Liver (tissue), 9 donors: ENCODE results near the gene SIDT2. TPM values are rescaled to one million over a fixed set of nuclear protein-coding genes. Genes with fewer than 3 reads are reported as not detected.

ENCODE experiments used
- DNase-seq: peaks from one replicate; pipeline ENCODE4 v3.0.0-alpha.2; 2017; ENCODE audit warnings: low spot score
- H3K27ac ChIP-seq, 2 donors: one replicate each; pipeline ENCODE4 v1.7.0; 2013; ENCODE audit warnings: inconsistent platforms in 2 of 2, low read length in 2 of 2, control low read depth in 1 of 2, low read depth in 1 of 2, mild to moderate bottlenecking in 1 of 2
- H3K27me3 ChIP-seq, 4 donors: one replicate each; pipeline versions ENCODE4 v1.6.1 to v1.7.0; 2013; ENCODE audit warnings: low read length in 3 of 4, inconsistent platforms in 1 of 4, mild to moderate bottlenecking in 1 of 4, moderate library complexity in 1 of 4; ENCODE audit not compliant: control insufficient read depth in 4 of 4, insufficient read depth in 4 of 4
- H3K36me3 ChIP-seq, 4 donors: one replicate each; pipeline versions ENCODE4 v1.6.1 to v1.7.0; 2013; ENCODE audit warnings: low read length in 3 of 4, mild to moderate bottlenecking in 3 of 4, low read depth in 1 of 4, moderate library complexity in 1 of 4; ENCODE audit not compliant: control insufficient read depth in 4 of 4, insufficient read depth in 3 of 4
- H3K4me1 ChIP-seq, 4 donors: one replicate each; pipeline versions ENCODE4 v1.6.1 to v1.7.0; 2013; ENCODE audit warnings: low read length in 3 of 4, mild to moderate bottlenecking in 3 of 4, moderate library complexity in 1 of 4; ENCODE audit not compliant: control insufficient read depth in 4 of 4, insufficient read depth in 4 of 4
- H3K4me3 ChIP-seq, 3 donors: one replicate each; pipeline versions ENCODE4 v1.6.1 to v1.7.0; 2013; ENCODE audit warnings: low read length in 3 of 3, control low read depth in 1 of 3, low read depth in 1 of 3, mild to moderate bottlenecking in 1 of 3
- H3K9ac ChIP-seq, 2 donors: one replicate each; pipeline ENCODE4 v1.7.0; 2013; ENCODE audit warnings: low read length in 2 of 2, mild to moderate bottlenecking in 2 of 2, moderate library complexity in 2 of 2, control low read depth in 1 of 2, low read depth in 1 of 2
- H3K9me3 ChIP-seq, 4 donors: one replicate each; pipeline versions ENCODE4 v1.6.1 to v1.7.0; 2013; ENCODE audit warnings: low read length in 3 of 4; ENCODE audit not compliant: control insufficient read depth in 4 of 4
- ATF3 ChIP-seq: IDR thresholded peaks from 2 replicates; pipeline ENCODE4 v1.6.1; 2016; ENCODE audit warnings: antibody characterized with exemption
- CTCF ChIP-seq: fragments of 150-350 bp; IDR thresholded peaks from 2 replicates; pipeline ENCODE4 v1.5.1; 2017; ENCODE audit warnings: improper control_type of control experiment, low read depth, low read length; ENCODE audit not compliant: missing input control
- EGR1 ChIP-seq, 2 donors: IDR thresholded peaks; 2 replicates each; pipeline ENCODE4 v1.6.1; 2016 to 2018; ENCODE audit warnings: antibody characterized with exemption in 2 of 2, low read depth in 2 of 2
- FOXA1 ChIP-seq: IDR thresholded peaks from 2 replicates; pipeline ENCODE4 v1.6.1; 2016; ENCODE audit warnings: antibody characterized with exemption
- FOXA2 ChIP-seq: IDR thresholded peaks from 2 replicates; pipeline ENCODE4 v1.6.1; 2016; ENCODE audit warnings: antibody characterized with exemption
- GABPA ChIP-seq, 2 donors: IDR thresholded peaks in 1 of 2; conservative IDR thresholded peaks in 1 of 2; 2 replicates each; pipeline ENCODE4 v1.6.1; 2016; ENCODE audit warnings: antibody characterized with exemption in 2 of 2, mild to moderate bottlenecking in 1 of 2, moderate library complexity in 1 of 2
- HNF4A ChIP-seq, 2 donors: conservative IDR thresholded peaks; 2 replicates each; pipeline ENCODE4 v1.6.1; 2016; ENCODE audit warnings: antibody characterized with exemption in 2 of 2, mild to moderate bottlenecking in 2 of 2
- HNF4G ChIP-seq: IDR thresholded peaks from 2 replicates; pipeline ENCODE4 v1.6.1; 2016; ENCODE audit warnings: antibody characterized with exemption
- JUND ChIP-seq, 2 donors: IDR thresholded peaks; 2 replicates each; pipeline ENCODE4 v1.6.1; 2016; ENCODE audit warnings: antibody characterized with exemption in 2 of 2
- MAX ChIP-seq: IDR thresholded peaks from 2 replicates; pipeline ENCODE4 v1.6.1; 2016; ENCODE audit warnings: antibody characterized with exemption
- NR2F2 ChIP-seq: IDR thresholded peaks from 2 replicates; pipeline ENCODE4 v1.6.1; 2016; ENCODE audit warnings: antibody characterized with exemption
- RAD21 ChIP-seq, 2 donors: IDR thresholded peaks; 2 replicates each; pipeline ENCODE4 v1.6.1; 2016; ENCODE audit warnings: antibody characterized with exemption in 2 of 2, mild to moderate bottlenecking in 2 of 2
- RXRA ChIP-seq, 2 donors: IDR thresholded peaks; 2 replicates each; pipeline ENCODE4 v1.6.1; 2017 to 2018; ENCODE audit warnings: antibody characterized with exemption in 2 of 2, mild to moderate bottlenecking in 1 of 2
- SP1 ChIP-seq: IDR thresholded peaks from 2 replicates; pipeline ENCODE4 v1.6.1; 2018; ENCODE audit warnings: antibody characterized with exemption, mild to moderate bottlenecking
- TAF1 ChIP-seq: conservative IDR thresholded peaks from 2 replicates; pipeline ENCODE4 v1.6.1; 2016; ENCODE audit warnings: antibody characterized with exemption, mild to moderate bottlenecking
- YY1 ChIP-seq: IDR thresholded peaks from 2 replicates; pipeline ENCODE4 v1.6.1; 2016; ENCODE audit warnings: antibody characterized with exemption, mild to moderate bottlenecking
- ZBTB33 ChIP-seq: IDR thresholded peaks from 2 replicates; pipeline ENCODE4 v1.6.1; 2016; ENCODE audit warnings: antibody characterized with exemption
- WGBS: extraction: QIAGEN DNeasy Blood & Tissue Kit; methylation state at CpG from one replicate; pipeline ENCODE4 v1.1.7; 2013; 5-methylcytosine and 5-hydroxymethylcytosine counted together
- polyA plus RNA-seq, 2 donors: library from polyadenylated mRNA; stranded (reverse) in 1 of 2; unstranded in 1 of 2; fragments of 200-250 nt in 1 of 2; fragments of >200 nt in 1 of 2; fragmentation: Nextera tagmentation in 1 of 2; extraction: Ambion mirVana in 1 of 2; gene quantifications; one replicate each; pipeline versions ENCODE4 v1.2.1 to v1.2.3, GENCODE V29; 2013 to 2015
- total RNA-seq, 2 donors: library from RNA; depleted of rRNA; stranded (reverse); fragments of >200 nt; gene quantifications; one replicate each; pipeline ENCODE4 v1.2.3, GENCODE V29; 2014
- TF ChIP-seq, protein P1 (sequence below): IDR thresholded peaks from 2 replicates; pipeline ENCODE4 v1.6.1; 2016; ENCODE audit warnings: antibody characterized with exemption, mild to moderate bottlenecking
- donor health status: healthy.
- donor health status: healthy.
- donor health status: healthy.
- donor health status: healthy.
- donor health status: healthy.

The SIDT2 gene
- total and polyA plus RNA-seq, 4 donors: 11.2 to 42.9 (median 22.4) TPM

- WGBS: 29% methylated on average over 5 of the region's 5 CpGs
- Histone ChIP-seq H3K27ac (peak overlapping the region; percentile 77 to 91), H3K36me3 (peaks cover 0 to 6% (median 4%) of the 10 kb centered on the region in 4 donors), H3K9me3 (no peaks in the 10 kb centered on the region), H3K4me3 (peak overlapping the region; percentile 86 to 100 (median 88)), H3K27me3 (no peaks in the 10 kb centered on the region), H3K4me1 (peaks cover 2 to 21% (median 11%) of the 10 kb centered on the region in 4 donors), H3K9ac (peak overlapping the region; percentile 21 to 92)
- DNase-seq: no peak
- no peak for TF ChIP-seq RXRA (IDR thresholded peaks at IDR 0.05)
- no peak for TF ChIP-seq TAF1
- TF ChIP-seq NR2F2: no peak
- no peak for TF ChIP-seq FOXA2
- no peak for TF ChIP-seq RAD21 (IDR thresholded peaks at IDR 0.05)
- TF ChIP-seq JUND (IDR thresholded peaks at IDR 0.05): peak in 1 of 2 donors; percentile 9
- TF ChIP-seq YY1: no peak
- TF ChIP-seq CTCF: no peak
These were observed 33.2 kb upstream of the SIDT2 start for GRCh38 chr11:117145393-117145761.

- TF ChIP-seq TAF1: no peak
- TF ChIP-seq EGR1 (IDR thresholded peaks at IDR 0.05; ENCODE audit: low read depth in 2 of 2): no peak
- TF ChIP-seq SP1: no peak
- TF ChIP-seq, protein P1, sequence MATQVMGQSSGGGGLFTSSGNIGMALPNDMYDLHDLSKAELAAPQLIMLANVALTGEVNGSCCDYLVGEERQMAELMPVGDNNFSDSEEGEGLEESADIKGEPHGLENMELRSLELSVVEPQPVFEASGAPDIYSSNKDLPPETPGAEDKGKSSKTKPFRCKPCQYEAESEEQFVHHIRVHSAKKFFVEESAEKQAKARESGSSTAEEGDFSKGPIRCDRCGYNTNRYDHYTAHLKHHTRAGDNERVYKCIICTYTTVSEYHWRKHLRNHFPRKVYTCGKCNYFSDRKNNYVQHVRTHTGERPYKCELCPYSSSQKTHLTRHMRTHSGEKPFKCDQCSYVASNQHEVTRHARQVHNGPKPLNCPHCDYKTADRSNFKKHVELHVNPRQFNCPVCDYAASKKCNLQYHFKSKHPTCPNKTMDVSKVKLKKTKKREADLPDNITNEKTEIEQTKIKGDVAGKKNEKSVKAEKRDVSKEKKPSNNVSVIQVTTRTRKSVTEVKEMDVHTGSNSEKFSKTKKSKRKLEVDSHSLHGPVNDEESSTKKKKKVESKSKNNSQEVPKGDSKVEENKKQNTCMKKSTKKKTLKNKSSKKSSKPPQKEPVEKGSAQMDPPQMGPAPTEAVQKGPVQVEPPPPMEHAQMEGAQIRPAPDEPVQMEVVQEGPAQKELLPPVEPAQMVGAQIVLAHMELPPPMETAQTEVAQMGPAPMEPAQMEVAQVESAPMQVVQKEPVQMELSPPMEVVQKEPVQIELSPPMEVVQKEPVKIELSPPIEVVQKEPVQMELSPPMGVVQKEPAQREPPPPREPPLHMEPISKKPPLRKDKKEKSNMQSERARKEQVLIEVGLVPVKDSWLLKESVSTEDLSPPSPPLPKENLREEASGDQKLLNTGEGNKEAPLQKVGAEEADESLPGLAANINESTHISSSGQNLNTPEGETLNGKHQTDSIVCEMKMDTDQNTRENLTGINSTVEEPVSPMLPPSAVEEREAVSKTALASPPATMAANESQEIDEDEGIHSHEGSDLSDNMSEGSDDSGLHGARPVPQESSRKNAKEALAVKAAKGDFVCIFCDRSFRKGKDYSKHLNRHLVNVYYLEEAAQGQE: no peak
- no peak for TF ChIP-seq NR2F2
- TF ChIP-seq ATF3: no peak
- TF ChIP-seq FOXA1: no peak
- no peak for TF ChIP-seq MAX
- TF ChIP-seq YY1: no peak
- no peak for TF ChIP-seq RAD21 (IDR thresholded peaks at IDR 0.05)
- no peak for TF ChIP-seq HNF4G
- no peak for TF ChIP-seq GABPA (IDR thresholded peaks at IDR 0.05 in 1 of 2, conservative IDR thresholded peaks at IDR 0.05 in 1 of 2)
- TF ChIP-seq HNF4A (conservative IDR thresholded peaks at IDR 0.05): no peak
- no peak for TF ChIP-seq FOXA2
- TF ChIP-seq JUND (IDR thresholded peaks at IDR 0.05): no peak
- TF ChIP-seq CTCF: no peak
- TF ChIP-seq ZBTB33: no peak
- 90% methylated on average over 10 of the region's 10 CpGs for WGBS
- Histone ChIP-seq H3K27me3 (no peaks in the 10 kb centered on the region), H3K9me3 (no peaks in the 10 kb centered on the region), H3K27ac (no peak overlapping the region), H3K4me1 (peaks cover 2 to 21% (median 11%) of the 10 kb centered on the region in 4 donors), H3K4me3 (no peak overlapping the region), H3K9ac (no peak overlapping the region), H3K36me3 (peaks cover 0 to 6% (median 4%) of the 10 kb centered on the region in 4 donors)
- DNase-seq: no peak
These were observed 32.0 kb upstream of the SIDT2 start for GRCh38 chr11:117146521-117146920.
